Lower lobe of right lung (tissue), 2 donors: ENCODE results near the gene PIGA. TPM values are rescaled to one million over a fixed set of nuclear protein-coding genes. Genes with fewer than 3 reads are reported as not detected.

Source experiments
- ATAC-seq, 2 donors: fragments of 200-7000 bp; cut with Tn5 transposase; one replicate each; pipeline ENCODE4 v1.9.1; 2020 to 2022; ENCODE audit warnings: mild to moderate bottlenecking in 2 of 2, moderate library complexity in 2 of 2
- DNase-seq: peaks from one replicate; pipeline ENCODE4 v3.0.0-alpha.2; 2020
- H3K27ac ChIP-seq: fragments of 200-600 bp; one replicate; pipeline ENCODE4 v1.8.0; 2022
- H3K27me3 ChIP-seq: fragments of 200-600 bp; one replicate; pipeline ENCODE4 v1.8.0; 2022; ENCODE audit warnings: low read depth
- H3K36me3 ChIP-seq: fragments of 200-600 bp; one replicate; pipeline ENCODE4 v1.8.0; 2022; ENCODE audit warnings: mild to moderate bottlenecking
- H3K4me1 ChIP-seq: fragments of 200-600 bp; one replicate; pipeline ENCODE4 v1.8.0; 2022
- H3K4me3 ChIP-seq: fragments of 200-600 bp; one replicate; pipeline ENCODE4 v1.8.0; 2022; ENCODE audit warnings: mild to moderate bottlenecking
- H3K9me3 ChIP-seq: fragments of 200-600 bp; one replicate; pipeline ENCODE4 v1.8.0; 2022
- CTCF ChIP-seq: fragments of 200-600 bp; IDR thresholded peaks from one replicate; pipeline ENCODE4 v1.8.0; 2022; ENCODE audit warnings: antibody characterized with exemption, mild to moderate bottlenecking
- intact Hi-C: fragments of 100-400 bp; cut with DNase I; formaldehyde crosslinking; loops from one replicate; pipeline ENCODE4 v1.11.0; 2022
- total RNA-seq: library from RNA; stranded (reverse); fragmentation: NEBNext Ultra II Directional; extraction: Animal tissue kit (Norgen Biotek cat#: 25700); gene quantifications from one replicate; pipeline ENCODE4 v1.2.1, GENCODE V29; 2021
- donor health status: DM: no; HTN: yes; CAD: no; lungs with severe emphysema.

PIGA gene
- total RNA-seq, 1 donor from 2014 or later: 27.1 TPM

DNA sequence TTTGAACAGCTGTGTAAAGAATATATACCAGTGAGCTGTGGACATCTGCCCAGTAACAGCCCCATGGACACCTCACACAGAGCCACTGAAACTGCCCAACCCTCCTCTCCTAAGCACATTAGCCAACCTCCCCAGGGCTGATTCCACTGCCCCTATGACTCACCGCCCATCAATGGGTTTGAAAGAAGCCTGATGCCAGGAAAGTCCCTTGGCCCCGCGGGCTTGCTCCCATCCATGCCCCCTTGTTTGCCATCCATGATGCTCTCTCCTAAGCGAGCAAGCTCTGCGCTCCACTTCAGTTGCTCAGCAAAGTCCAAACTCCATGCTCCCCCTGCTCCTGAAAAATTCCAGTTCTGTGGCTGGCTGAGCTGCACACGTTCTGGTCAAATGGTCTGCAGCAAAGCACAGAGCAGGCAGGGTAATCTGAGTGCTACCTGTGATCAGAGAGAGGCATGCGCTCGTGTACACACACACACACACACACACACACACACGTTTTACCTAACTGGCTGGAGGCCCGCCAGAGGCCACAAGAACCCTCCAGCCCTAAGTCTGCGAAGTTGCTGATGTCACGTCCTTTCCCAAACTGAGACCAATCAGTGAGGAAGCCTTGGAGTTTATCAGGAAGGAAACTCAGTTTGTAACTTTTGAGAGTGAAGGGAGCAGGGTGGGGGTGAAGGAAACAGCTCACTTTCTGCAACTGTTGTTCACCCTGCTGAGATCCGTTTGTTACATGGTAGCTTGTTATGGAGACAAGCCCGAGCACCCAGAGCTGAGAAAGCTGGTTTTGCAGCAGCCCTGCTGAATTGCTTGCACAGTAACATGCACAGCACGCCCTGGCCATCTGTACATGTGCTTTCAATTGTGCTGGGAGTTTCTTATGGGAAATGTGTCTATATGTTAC is 65.5 kb downstream of the PIGA start, which contains the start of gene ASB9:
TSS of gene ASB9 (minus strand) at position 466 of the 904 bp plus-strand sequence. CDS start at position 257, 209 bp downstream.
- Histone ChIP-seq H3K9me3 (no peaks in the 10 kb centered on the region), H3K27me3 (no peaks in the 10 kb centered on the region), H3K36me3 (no peaks in the 10 kb centered on the region), H3K27ac (peak within 1 kb of the TSS; percentile 64), H3K4me3 (peak within 1 kb of the TSS; percentile 28), H3K4me1 (no peaks in the 10 kb centered on the region)
- no peak for TF ChIP-seq CTCF
- intact Hi-C loops: no loop called here
- ATAC-seq (peak; percentile 93 to 94), DNase-seq (peak; percentile 67)

Other genes starting within 250 kb of the PIGA start
- gene ASB9, start 65.4 kb downstream of the PIGA start, total RNA-seq: 6.0 TPM
- gene ASB11, start 19.9 kb downstream of the PIGA start, total RNA-seq: not detected
- 44.0 TPM for gene VEGFD, start 48.9 kb upstream of the PIGA start, total RNA-seq
- gene PIR, start 157.8 kb upstream of the PIGA start, total RNA-seq: 19.8 TPM
- gene BMX, start 165.3 kb upstream of the PIGA start, total RNA-seq: 3.0 TPM